K562 (cell line): ENCODE results near the gene ENTREP1. TPM values are rescaled to one million over a fixed set of nuclear protein-coding genes. Genes with fewer than 3 reads are reported as not detected.
A peak's percentile ranks its signal among the peaks of the same experiment; 100 is the strongest.

Experiments
- ATAC-seq: fragments of 200-7000 bp; cut with Tn5 transposase; 3 replicates; pipeline ENCODE4 v1.9.1; 2020; ENCODE audit warnings: moderate library complexity
- BruUV-seq: library from RNA; stranded (reverse); fragments of 400-500 nt; replicated peaks from 2 replicates; lab custom pipeline; 2021; lab: Mats Ljungman, UMichigan
- CTCF ChIA-PET: fragments of 300-600 bp; formaldehyde crosslinking; extraction: SDS; loops from one replicate; lab custom pipeline; 2021; ENCODE audit warnings: low intra/inter-chr PET ratio; lab: Yijun Ruan, JAX
- POLR2A ChIA-PET: fragments of 300-600, 350-650 bp; sonication (Branson Sonifier 250); formaldehyde crosslinking; extraction: SDS; loops from one replicate; lab custom pipeline; 2021; ENCODE audit warnings: antibody characterized with exemption, inconsistent platforms; lab: Yijun Ruan, JAX
- DNase-seq, 4 experiments: peaks; one replicate each; pipeline versions ENCODE4 v3.0.0 to v3.0.0-alpha.2; 2011 to 2018; ENCODE audit warnings: low spot score in 3 of 4, mixed read lengths in 3 of 4; ENCODE audit errors: extremely low read depth in 1 of 4
- FAIRE-seq: peaks from 2 replicates; lab custom pipeline; 2011; peaks lifted over from hg19 to GRCh38; lab: Jason Lieb, UNC
- H2AFZ ChIP-seq: 2 replicates; pipeline ENCODE4 v1.6.0; 2011; ENCODE audit warnings: low read depth, low read length, control low read depth, inconsistent platforms
- H3K27ac ChIP-seq: fragments of 200-600 bp; 3 replicates; pipeline ENCODE4 v1.8.0; 2011; ENCODE audit warnings: low read depth, mild to moderate bottlenecking, control low read depth, inconsistent platforms, low read length, moderate library complexity, mixed read lengths; ENCODE audit errors: extremely low read depth
- H3K27me3 ChIP-seq, 2 experiments: fragments of 300-600 bp in 1 of 2; 2 replicates in 1 of 2; 3 replicates in 1 of 2; pipeline versions ENCODE4 v1.6.0 to v1.8.0; 2011; ENCODE audit warnings: inconsistent platforms in 2 of 2, low read length in 2 of 2, mild to moderate bottlenecking in 1 of 2, mixed read lengths in 1 of 2, moderate library complexity in 1 of 2; ENCODE audit not compliant: control insufficient read depth in 2 of 2, insufficient read depth in 2 of 2
- H3K36me3 ChIP-seq: fragments of 300-600 bp; 3 replicates; pipeline ENCODE4 v1.8.0; 2011; ENCODE audit warnings: mild to moderate bottlenecking, low read length, inconsistent platforms; ENCODE audit not compliant: control insufficient read depth, insufficient read depth
- H3K4me1 ChIP-seq, 2 experiments: fragments of 200-600 bp in 1 of 2; replicated peaks in 1 of 2; 2 replicates in 1 of 2; 3 replicates in 1 of 2; pipeline versions ENCODE4 v1.5.1 to v1.8.0; 2011; ENCODE audit warnings: inconsistent platforms in 2 of 2, low read length in 2 of 2, mild to moderate bottlenecking in 1 of 2, mixed read lengths in 1 of 2, moderate library complexity in 1 of 2; ENCODE audit not compliant: control insufficient read depth in 2 of 2, insufficient read depth in 2 of 2
- H3K4me2 ChIP-seq: 2 replicates; pipeline ENCODE4 v1.6.1; 2011; ENCODE audit warnings: low read length, control low read depth, inconsistent platforms, mixed read lengths; ENCODE audit not compliant: insufficient read depth
- H3K4me3 ChIP-seq: fragments of 200-600 bp; sonication (generic), shearing (Covaris generic); 2 replicates; pipeline ENCODE4 v1.5.1; 2016; ENCODE audit warnings: control low read depth, inconsistent platforms
- H3K79me2 ChIP-seq: fragments of 200-600 bp; 3 replicates; pipeline ENCODE4 v1.8.0; 2011; ENCODE audit warnings: low read length, inconsistent platforms; ENCODE audit not compliant: control insufficient read depth, insufficient read depth
- H3K9ac ChIP-seq, 2 experiments: 2 replicates each; pipeline versions ENCODE4 v1.6.0 to v1.6.1; 2011; ENCODE audit warnings: low read depth in 2 of 2, low read length in 2 of 2, control low read depth in 1 of 2, inconsistent platforms in 1 of 2, mild to moderate bottlenecking in 1 of 2, mixed read lengths in 1 of 2; ENCODE audit not compliant: insufficient read depth in 1 of 2
- H3K9me1 ChIP-seq: one replicate; pipeline ENCODE4 v1.6.0; 2011; ENCODE audit warnings: inconsistent platforms, mild to moderate bottlenecking, low read length, moderate library complexity; ENCODE audit not compliant: control insufficient read depth, insufficient read depth
- H3K9me3 ChIP-seq: replicated peaks from 2 replicates; pipeline ENCODE4 v1.5.1; 2011; ENCODE audit warnings: low read depth, low read length, inconsistent platforms; ENCODE audit not compliant: control insufficient read depth, insufficient read depth
- H4K20me1 ChIP-seq: replicated peaks from 2 replicates; pipeline ENCODE4 v1.6.1; 2011; ENCODE audit warnings: low read length, inconsistent platforms, mixed read lengths; ENCODE audit not compliant: control insufficient read depth, insufficient read depth
- ATF4 ChIP-seq: fragments of 450-650 bp; formaldehyde crosslinking; IDR thresholded peaks from 2 replicates; pipeline ENCODE4 v1.4.0; 2022; ENCODE audit warnings: mild to moderate bottlenecking, moderate library complexity
- C11orf30 ChIP-seq: fragments of 450-650 bp; IDR thresholded peaks from 2 replicates; pipeline ENCODE4 v1.6.1; 2016; ENCODE audit warnings: low read depth, mild to moderate bottlenecking
- GABPB2 ChIP-seq: fragments of 250-450 bp; sonication (Bioruptor Pico); conservative IDR thresholded peaks from 2 replicates; pipeline ENCODE4 v1.5.1; 2021; ENCODE audit warnings: mild to moderate bottlenecking
- HBP1 ChIP-seq: fragments of 450-650 bp; formaldehyde crosslinking; IDR thresholded peaks from 2 replicates; pipeline ENCODE4 v1.4.0; 2022; ENCODE audit warnings: missing genetic modification characterization
- HMBOX1 ChIP-seq: sonication (generic); IDR thresholded peaks from 2 replicates; pipeline ENCODE4 v1.6.1; 2016
- MAFF ChIP-seq: IDR thresholded peaks from 2 replicates; pipeline ENCODE4 v1.6.1; 2012; ENCODE audit warnings: low read length, improper control_type of control experiment
- MAFG ChIP-seq: fragments of 450-650 bp; conservative IDR thresholded peaks from 2 replicates; pipeline ENCODE4 v1.6.1; 2016; ENCODE audit warnings: missing genetic modification characterization, missing compliant biosample characterization
- PPARD ChIP-seq: fragments of 250-450 bp; sonication (Bioruptor Pico); IDR thresholded peaks from 2 replicates; pipeline ENCODE4 v1.8.0; 2022; ENCODE audit warnings: inconsistent platforms, mild to moderate bottlenecking, moderate library complexity
- SMAD3 ChIP-seq: fragments of 450-650 bp; formaldehyde crosslinking; conservative IDR thresholded peaks from 2 replicates; pipeline ENCODE4 v1.4.0; 2020; ENCODE audit warnings: mild to moderate bottlenecking
- SMAD4 ChIP-seq: fragments of 250-450 bp; sonication (Bioruptor Pico); conservative IDR thresholded peaks from 2 replicates; pipeline ENCODE4 v1.8.0; 2021; ENCODE audit warnings: inconsistent platforms, mild to moderate bottlenecking, moderate library complexity
- TSC22D4 ChIP-seq: fragments of 450-650 bp; IDR thresholded peaks from 2 replicates; pipeline ENCODE4 v1.6.1; 2016; ENCODE audit warnings: missing genetic modification characterization, missing biosample characterization, control low read depth
- ZC3H4 ChIP-seq: sonication (generic); formaldehyde crosslinking; IDR thresholded peaks from 2 replicates; pipeline ENCODE4 v1.9.0; 2021; ENCODE audit warnings: missing genetic modification reagents, borderline replicate concordance
- ZNF316 ChIP-seq: fragments of 450-650 bp; IDR thresholded peaks from 2 replicates; pipeline ENCODE4 v1.6.1; 2016
- ZNF41 ChIP-seq: fragments of 250-450 bp; sonication (Bioruptor Pico); conservative IDR thresholded peaks from 2 replicates; pipeline ENCODE4 v1.4.0; 2020; ENCODE audit warnings: mild to moderate bottlenecking
- WGBS: fragments of 100-300 bp; shearing (Covaris generic); methylation state at CpG from one replicate; pipeline ENCODE4 v1.1.6; 2016; ENCODE audit warnings: low coverage, mixed read lengths; ENCODE audit not compliant: insufficient coverage; ENCODE audit errors: missing lambda C conversion rate; 5-methylcytosine and 5-hydroxymethylcytosine counted together
- in situ Hi-C: fragments of 300-500 bp; cut with MboI; formaldehyde crosslinking; loops from 4 replicates; pipeline ENCODE4 v1.15.0; 2018; ENCODE audit warnings: inconsistent platforms, mixed read lengths
- intact Hi-C: fragments of 100-400 bp; cut with micrococcal nuclease; formaldehyde crosslinking; loops from 2 replicates; pipeline ENCODE4 v1.14.2; 2022
- polyA plus RNA-seq, 8 experiments: library from polyadenylated mRNA; depleted of rRNA in 4 of 8; stranded (reverse) in 5 of 8; unstranded in 3 of 8; fragments of >200 nt; fragmentation: Nextera tagmentation in 2 of 8; fragmentation: Illumina TruSeq in 1 of 8; extraction: Ambion mirVana in 2 of 8; extraction: Trizol in 1 of 8; gene quantifications; 2 replicates each; pipeline versions ENCODE4 v1.2.1 to v1.2.3, GENCODE V29; 2011 to 2014; ENCODE audit warnings: inconsistent platforms in 1 of 8, missing spikeins in 1 of 8
- total RNA-seq, 7 experiments: library from RNA; depleted of rRNA in 6 of 7; stranded (reverse); fragments of >200 nt in 6 of 7; fragmentation: Illumina TruSeq in 2 of 7; extraction: Trizol in 2 of 7; gene quantifications; 2 replicates each; pipeline versions ENCODE4 v1.2.1 to v1.2.3, GENCODE V29; 2011 to 2021; ENCODE audit warnings: low replicate concordance in 1 of 7

The ENTREP1 gene
- total and polyA plus RNA-seq, 9 of the 15 experiments (the other 6 are each of a cell fraction or from before 2014, with no cell fraction given): not detected

- H3K4me3 ChIP-seq: no peak overlapping the region
- DNase-seq: no peak
- no peaks in the 10 kb centered on the region for H3K9me3 ChIP-seq
- no peak for TF ChIP-seq SMAD4
- peak; percentile 70 for TF ChIP-seq ZNF316
- no peak for TF ChIP-seq ATF4 (CRISPR knock-in tag)
- TF ChIP-seq MAFG: peak; percentile 42
- TF ChIP-seq PPARD (CRISPR knock-in tag): no peak
- TF ChIP-seq SMAD3: no peak
- TF ChIP-seq GABPB2 (CRISPR knock-in tag): no peak
- no peak for TF ChIP-seq ZNF41
- no peak for TF ChIP-seq HBP1 (CRISPR knock-in tag)
- peak; percentile 32; the same call in 1 of the 2 replicates for TF ChIP-seq MAFF
- peak; percentile 43; the same call in 1 of the 2 replicates for TF ChIP-seq C11orf30
- no peak for TF ChIP-seq HMBOX1
- no peak for TF ChIP-seq TSC22D4
- no peak for TF ChIP-seq ZC3H4 (CRISPR knock-in tag)
- TF ChIP-seq, all 486 proteins: peak for 4
- H3K79me2 ChIP-seq: no peaks in the 10 kb centered on the region
- no peaks in the 10 kb centered on the region for H3K36me3 ChIP-seq
- peaks cover 4 to 5% of the 10 kb centered on the region in 2 experiments; a peak in 1 of 5 replicates for H3K27me3 ChIP-seq
- H3K9me1 ChIP-seq: no peaks in the 10 kb centered on the region
- CTCF ChIA-PET: no interaction called here
- ATAC-seq (no peak), FAIRE-seq (no peak)
- BruUV-seq: no TSS peak
- H3K9ac ChIP-seq: no peak overlapping the region
- H4K20me1 ChIP-seq: no peaks in the 10 kb centered on the region
- no peaks in the 10 kb centered on the region for H3K4me1 ChIP-seq
- WGBS: 0% methylated on average over 7 of the region's 11 CpGs
- no peak overlapping the region for H3K4me2 ChIP-seq
- intact Hi-C loops: no loop called here
- in situ Hi-C loops: no loop called here
- H3K27ac ChIP-seq: no peak overlapping the region
- H2AFZ ChIP-seq: no peak overlapping the region
- POLR2A ChIA-PET: no interaction called here
These were observed 27.6 kb upstream of the ENTREP1 start for GRCh38 chr9:69297300-69297980.
